ENCODE results near the gene ORAI2.
"Not testable (repeated sequence)": the region's sequence is repeated elsewhere in the genome, so short reads cannot be mapped to it uniquely, and the experiment has no call there.

The ORAI2 gene

GRCh38 chr7:102433219-102434038 is at the start of gene ORAI2:
ORAI2 (plus strand) TSS chr7:102433575; CDS start chr7:102438957, 5,382 bp downstream.
- peak; percentile 56 for DNase-seq

DNA sequence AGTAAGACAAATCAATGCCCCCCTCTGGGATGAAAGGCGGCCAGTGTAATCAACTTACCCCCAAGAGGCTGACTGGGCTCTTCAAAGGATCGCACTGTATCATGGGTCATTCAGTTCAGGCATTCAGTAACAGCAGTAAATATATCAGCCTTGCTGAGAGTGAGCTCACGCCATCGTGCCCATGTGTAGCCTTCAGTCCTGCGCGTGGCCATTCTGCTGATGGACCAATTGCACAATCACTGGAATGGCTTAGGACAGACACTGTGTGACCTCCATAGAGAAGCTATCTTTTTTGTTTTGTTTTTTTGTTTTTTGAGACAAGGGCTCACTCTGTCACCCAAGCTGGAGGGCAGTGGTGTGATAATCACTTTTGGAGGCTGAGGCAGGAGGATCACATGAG is 46.3 kb upstream of the ORAI2 start:
- no peak for DNase-seq

GRCh38 chr7:102389810-102390209 is 43.6 kb upstream of the ORAI2 start:
- no peak for DNase-seq

- peak; percentile 65 for DNase-seq
Observed at GRCh38 chr7:102390697-102391484, 42.5 kb upstream of the ORAI2 start.

GRCh38 chr7:102392330-102392729 is 41.0 kb upstream of the ORAI2 start:
- no peak for DNase-seq

- no peak for DNase-seq
Observed at GRCh38 chr7:102393467-102393866, 39.9 kb upstream of the ORAI2 start.

DNA sequence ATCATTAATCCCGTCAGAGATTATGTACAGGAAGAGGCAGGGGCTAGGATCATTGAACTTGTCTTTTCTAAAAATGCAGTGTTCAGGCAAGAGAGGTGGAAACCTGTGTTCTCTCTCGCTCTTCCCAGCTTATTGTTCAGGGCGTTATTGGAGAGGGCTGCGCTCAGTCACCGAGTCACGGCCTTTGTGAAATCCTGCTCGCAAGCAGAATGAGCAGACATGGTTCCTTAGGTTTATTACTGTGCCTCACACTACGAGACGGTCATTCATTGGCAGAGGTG is 37.8 kb upstream of the ORAI2 start:
- DNase-seq: peak; percentile 2

- DNase-seq: peak; percentile 89
Observed at GRCh38 chr7:102395873-102396709, 37.3 kb upstream of the ORAI2 start, which contains the start of gene PRKRIP1. PRKRIP1 (plus strand) TSS chr7:102396363; CDS start chr7:102396412, 49 bp downstream.

DNA sequence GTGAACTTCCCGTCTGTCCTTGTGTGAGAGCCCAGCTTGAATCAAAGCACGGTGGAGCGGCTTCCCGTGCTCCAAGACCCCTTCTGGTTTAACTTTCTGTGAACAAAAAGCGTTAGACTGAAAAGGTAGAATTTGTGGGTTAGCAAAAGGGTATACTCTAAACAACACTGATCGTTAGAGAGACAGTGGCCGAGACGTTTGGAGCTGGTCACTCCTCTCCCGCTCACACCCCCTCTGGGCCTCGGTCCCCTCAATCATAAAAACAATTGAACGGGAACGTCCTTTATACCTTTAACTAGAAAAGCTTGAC is 36.7 kb upstream of the ORAI2 start:
- DNase-seq: no peak

DNA sequence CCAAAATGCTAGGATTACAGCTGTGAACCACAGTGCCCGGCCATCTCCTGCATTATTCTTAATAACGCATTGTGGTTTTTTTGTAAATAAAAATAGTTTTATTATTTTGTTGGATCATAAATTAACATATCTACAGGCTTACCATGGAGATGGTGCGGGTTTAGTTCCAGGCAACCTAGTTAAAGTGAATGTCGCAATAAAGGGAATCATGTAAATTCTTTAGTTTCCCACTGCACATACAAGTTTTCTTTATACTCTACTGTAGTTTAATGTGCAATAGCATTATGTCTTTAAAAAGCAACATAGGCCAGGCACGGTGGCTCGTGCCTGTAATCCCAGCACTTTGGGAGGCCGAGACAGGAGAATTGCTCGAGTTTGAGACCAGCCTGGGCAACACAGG is 34.8 kb upstream of the ORAI2 start:
- DNase-seq: no peak

DNA sequence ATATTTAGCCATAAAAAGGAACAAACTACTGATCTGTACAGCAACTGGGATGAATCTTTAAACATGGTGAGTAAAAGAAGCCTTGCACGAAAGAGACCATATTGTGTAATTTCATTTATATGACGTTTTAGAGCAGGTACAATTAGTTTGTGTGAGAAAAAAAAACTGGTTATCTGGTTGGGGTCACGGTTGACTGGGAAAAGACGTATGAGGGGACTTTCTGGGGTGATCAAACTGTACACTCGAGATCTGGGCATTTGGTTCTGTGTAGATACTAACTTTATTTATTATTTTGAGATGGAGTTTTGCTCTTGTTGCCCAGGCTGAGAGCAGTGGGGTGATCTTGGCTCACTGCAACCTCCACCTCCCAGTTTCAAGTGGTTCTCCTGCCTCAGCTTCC is 33.0 kb upstream of the ORAI2 start:
- DNase-seq: no peak

DNA sequence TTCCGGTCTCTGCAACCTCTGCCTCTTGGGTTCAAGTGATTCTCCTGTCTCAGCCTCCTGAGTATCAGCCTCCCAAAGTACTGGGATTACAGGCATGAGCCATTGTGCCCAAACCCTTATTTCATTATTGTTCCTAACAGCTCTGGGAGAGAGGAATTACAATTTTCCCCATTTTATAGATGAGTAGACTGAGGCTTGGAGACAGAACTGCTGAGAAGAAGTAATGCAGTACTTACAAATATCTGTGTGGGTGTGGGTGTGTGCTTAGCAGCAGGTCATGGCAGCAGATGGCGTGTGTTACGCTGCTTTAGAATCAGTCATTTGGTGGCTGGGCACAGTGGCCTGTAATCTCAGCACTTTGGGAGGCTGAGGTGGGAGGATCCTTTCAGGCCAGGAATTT is 29.8 kb upstream of the ORAI2 start:
- DNase-seq: no peak

DNA sequence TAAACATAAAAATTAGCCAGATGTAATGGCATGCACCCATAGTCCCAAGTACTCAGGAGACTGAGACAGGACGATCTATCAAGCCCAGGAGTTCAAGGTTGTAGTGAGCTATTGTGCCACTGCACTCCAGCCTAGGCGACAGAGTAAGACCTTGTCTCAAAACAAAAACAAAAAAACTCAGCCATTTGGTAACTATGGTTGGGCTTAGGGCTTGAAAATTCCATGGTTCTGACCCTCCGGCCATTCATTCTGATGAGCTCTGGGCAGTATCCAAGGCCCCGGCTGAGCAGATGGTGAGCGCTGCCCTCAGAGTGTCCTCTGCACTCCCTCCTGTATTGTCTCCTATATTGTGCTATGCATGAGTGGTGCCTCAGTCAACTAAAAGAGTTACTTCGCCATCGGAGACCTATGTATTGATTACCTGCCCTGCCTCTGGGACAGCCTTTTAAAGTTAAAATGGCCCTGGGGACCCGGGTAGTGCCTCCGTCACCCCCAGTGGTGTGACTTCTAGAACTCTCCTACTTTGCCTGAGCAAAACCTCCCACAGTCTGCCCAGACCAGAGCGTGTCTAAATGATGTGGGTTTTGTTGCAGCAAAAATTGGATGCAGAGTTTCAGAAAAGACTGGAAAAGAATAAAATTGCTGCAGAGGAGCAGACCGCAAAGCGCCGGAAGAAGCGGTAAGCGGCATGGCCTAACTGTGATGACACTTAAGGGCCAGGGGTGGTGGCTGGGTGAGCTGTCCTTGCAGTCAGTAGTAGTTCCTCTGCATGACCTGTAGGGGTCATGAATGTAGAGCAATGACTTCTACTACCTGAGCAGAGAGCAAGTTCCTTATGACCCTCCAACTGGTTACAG is 29.1 kb upstream of the ORAI2 start:
- DNase-seq: peak; percentile 59

GRCh38 chr7:102404862-102405188 is 28.6 kb upstream of the ORAI2 start:
- not testable (repeated sequence) for DNase-seq

- no peak for DNase-seq
Observed at GRCh38 chr7:102407910-102408309, 25.5 kb upstream of the ORAI2 start.

GRCh38 chr7:102408530-102408929 is 24.8 kb upstream of the ORAI2 start:
- DNase-seq: not testable (repeated sequence)

DNA sequence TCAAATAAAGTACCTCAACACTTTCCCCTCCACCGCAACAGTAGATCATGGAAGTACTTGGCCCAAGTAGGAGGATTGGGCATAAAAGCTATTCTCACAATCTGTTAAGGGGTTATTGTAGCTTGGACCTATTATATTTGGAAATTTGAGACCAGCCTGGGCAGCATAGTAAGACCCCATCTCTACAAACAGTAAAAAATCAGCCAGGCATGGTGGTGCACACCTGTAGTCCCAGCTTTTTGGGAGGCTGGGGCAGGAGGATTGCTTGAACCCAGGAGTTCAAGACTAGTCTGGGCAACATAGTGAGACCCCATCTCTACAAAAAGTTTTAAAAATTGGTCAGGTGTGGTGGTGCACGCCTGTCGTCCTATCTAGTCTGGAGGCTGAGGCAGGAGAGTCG is 24.0 kb upstream of the ORAI2 start:
- DNase-seq: no peak

GRCh38 chr7:102410123-102410522 is 23.3 kb upstream of the ORAI2 start:
- no peak for DNase-seq

GRCh38 chr7:102410918-102411317 is 22.5 kb upstream of the ORAI2 start:
- no peak for DNase-seq

GRCh38 chr7:102412548-102412947 is 20.8 kb upstream of the ORAI2 start:
- DNase-seq: no peak

DNA sequence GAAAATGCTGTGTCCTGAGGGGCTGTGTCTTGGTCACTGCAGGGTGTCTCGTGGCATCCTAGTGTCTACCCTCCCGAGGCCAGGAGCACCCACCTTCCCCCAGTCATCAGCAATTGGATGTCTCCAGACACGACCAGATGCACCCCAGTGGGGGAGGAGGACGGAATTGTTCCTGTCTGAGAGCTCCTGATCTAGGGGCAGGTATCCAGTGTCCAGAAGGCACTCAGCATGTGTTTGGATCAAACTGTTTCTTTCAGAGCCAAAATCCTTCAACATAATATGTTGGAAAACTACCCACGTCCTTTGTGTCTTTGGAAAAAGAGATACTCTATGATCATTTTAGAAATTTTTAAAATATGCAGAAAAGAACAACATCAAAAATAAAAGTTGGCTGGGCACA is 20.3 kb upstream of the ORAI2 start:
- DNase-seq: no peak

- no peak for DNase-seq
Observed at GRCh38 chr7:102413611-102414010, 19.8 kb upstream of the ORAI2 start.

All from HCEC 1CT (cell line).